GM04504 (cell line): ENCODE data around the gene TBC1D13.
"Not testable (repeated sequence)": the region's sequence is repeated elsewhere in the genome, so short reads cannot be mapped to it uniquely, and the experiment has no call there.

Experiments used
- DNase-seq: peaks from one replicate; pipeline ENCODE4 v3.0.0-alpha.2; 2012; ENCODE audit warnings: low read depth

TBC1D13 gene, protein sequence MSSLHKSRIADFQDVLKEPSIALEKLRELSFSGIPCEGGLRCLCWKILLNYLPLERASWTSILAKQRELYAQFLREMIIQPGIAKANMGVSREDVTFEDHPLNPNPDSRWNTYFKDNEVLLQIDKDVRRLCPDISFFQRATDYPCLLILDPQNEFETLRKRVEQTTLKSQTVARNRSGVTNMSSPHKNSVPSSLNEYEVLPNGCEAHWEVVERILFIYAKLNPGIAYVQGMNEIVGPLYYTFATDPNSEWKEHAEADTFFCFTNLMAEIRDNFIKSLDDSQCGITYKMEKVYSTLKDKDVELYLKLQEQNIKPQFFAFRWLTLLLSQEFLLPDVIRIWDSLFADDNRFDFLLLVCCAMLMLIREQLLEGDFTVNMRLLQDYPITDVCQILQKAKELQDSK

GRCh38 chr9:128786681-128787601 is at the start of gene TBC1D13:
TSS of gene TBC1D13 (plus strand) at chr9:128787253. CDS start at chr9:128787354, 101 bp downstream.
- peak; percentile 56 for DNase-seq

DNA sequence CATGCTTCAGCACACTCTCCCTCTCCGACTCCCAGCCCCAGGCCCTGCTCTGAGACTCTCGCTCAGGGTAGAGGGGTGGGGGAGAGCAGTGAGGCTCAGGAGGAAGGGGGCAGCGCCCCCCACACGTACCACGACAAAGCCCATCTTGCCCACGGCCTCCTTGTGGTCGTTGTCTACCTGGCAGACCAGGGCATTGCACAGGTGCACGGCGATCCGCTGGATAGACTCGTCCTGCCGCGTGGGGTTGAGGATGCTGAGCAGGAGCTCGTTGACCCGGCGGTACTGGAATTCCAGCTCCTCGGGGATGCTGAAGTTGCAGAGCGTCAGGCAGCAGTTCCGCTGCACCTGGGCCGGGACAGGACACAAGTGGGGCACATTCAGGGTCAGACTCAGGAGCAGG is 44.7 kb upstream of the TBC1D13 start:
- DNase-seq: no peak

DNA sequence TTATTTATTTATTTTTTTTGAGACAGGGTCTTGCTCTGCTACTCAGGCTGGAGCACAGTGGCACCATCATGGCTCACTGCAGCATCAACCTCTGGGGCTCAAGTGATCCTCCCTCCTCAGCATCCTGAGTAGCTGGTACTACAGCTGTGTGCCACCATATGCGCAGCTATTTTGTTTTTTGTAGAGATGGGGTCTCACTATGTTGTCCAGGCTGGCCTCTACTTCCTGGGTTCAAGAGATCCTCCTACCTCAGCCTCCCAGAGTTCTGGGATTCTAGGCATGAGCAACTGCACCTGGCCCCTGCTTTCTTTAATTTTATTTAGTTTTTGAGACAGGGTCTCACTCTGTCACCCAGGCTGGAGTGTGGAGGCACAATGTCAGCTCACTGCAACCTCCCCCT is 43.6 kb upstream of the TBC1D13 start:
- DNase-seq: no peak

DNA sequence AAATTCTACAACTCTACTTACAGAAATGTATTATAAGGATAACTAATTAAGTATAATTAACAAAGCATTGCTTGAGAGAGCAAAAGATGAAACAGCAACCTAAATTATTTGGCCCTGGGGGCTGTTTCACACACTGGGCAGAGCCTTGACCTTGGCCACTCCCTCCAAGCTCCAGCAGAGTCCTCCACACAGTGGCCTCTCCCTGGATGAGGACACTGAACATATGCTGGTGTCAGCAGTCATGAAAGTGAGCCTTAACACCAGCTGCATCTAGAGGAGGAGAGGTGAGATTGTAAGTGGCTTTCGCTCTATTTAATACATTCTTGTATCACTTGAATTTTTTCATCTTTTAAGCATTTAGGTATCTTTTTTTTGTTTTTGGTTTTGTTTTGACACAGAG is 39.8 kb upstream of the TBC1D13 start:
- no peak for DNase-seq

DNA sequence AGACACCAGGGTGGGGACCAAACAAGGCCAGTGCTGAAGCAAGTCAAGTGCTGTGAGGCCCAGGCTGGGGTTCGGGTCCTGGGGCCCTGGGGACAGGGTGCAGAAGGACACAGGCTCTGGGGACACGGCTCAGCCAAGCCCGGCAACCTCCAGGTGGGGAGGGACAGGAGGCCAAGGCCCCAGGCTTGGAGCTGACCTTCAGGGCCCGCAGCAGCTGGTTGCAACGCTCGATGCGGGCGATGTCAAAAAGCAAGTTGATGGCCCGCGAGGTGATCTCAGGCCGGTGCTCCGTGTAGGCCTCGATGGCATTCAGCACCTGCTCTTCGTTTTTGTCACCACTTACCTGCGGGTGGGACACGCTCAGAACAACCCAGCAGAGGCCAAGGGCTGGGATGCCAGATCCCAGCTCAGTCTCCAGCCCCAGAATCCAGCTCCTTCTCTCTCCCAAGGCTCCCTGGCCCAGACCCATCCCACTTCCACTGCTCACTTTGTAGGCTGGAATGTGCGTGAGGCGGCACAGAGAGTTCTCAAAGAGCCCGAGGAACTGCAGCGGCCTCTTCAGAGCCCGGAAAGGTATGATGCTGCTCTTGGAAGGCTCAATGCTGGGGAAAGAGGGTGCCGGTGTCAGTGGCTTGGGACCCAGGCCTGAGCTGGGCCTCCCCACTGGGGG is 36.0 kb upstream of the TBC1D13 start:
- no peak for DNase-seq

- no peak for DNase-seq
These were observed 33.4 kb upstream of the TBC1D13 start for GRCh38 chr9:128753627-128754026.

DNA sequence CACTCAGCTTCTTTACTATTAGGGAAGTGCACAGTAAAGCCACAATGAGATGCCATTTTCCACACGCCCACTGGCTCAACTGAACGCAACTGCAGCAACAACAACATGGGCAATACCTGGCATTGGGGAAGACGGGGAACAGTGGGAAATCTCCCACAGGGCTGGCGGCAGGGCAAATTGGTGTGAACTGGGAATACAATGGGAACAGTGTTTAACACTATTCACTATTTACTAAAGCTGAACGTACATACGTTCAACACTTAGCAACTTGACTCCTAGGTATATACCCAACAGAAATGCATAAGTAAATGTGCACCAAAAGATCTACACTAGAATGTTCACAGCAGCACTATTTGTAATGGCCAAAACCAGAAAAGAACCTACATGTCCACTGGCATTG is 29.5 kb upstream of the TBC1D13 start:
- no peak for DNase-seq

- no peak for DNase-seq
These were observed 24.2 kb upstream of the TBC1D13 start for GRCh38 chr9:128762671-128763449.

DNA sequence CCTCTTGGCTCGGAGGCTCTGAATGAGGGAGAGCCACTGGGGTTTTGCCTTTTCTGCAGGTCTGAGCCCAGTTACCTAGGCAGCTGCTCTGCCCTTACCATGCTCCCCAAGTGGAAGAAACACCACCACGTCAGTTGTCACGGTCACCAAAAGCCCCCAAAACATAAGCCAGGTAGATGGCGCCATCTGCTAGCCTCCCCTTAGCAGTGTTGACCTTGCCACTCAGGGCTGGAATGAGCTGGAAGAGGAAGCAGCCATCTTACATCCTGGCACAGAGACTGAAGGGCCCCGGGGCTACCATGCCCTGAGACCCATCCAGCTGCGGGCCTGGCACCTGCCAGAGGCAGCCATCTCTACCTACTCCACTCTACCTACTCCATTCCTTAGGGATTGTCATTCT is 22.7 kb upstream of the TBC1D13 start:
- no peak for DNase-seq

- no peak for DNase-seq
These were observed 21.6 kb upstream of the TBC1D13 start for GRCh38 chr9:128765499-128765898.

DNA sequence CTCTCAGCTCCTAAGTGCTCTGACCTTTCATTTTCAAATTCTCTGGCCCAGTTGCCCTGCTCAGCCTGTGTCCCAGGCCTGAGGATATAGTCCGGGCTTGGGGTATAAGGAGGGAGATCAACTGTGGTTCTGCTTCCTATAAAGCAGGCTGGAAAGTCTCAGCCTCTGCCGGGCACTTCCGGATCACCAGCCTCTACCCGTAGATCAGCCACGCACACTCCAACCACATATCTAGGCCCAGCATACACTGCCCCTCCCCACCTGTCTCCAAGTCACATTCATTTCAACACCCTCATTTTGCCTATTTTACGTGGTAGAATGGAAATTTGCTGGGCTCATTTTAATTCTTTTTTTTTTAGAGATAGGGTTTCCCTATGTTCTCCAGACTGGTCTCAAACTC is 18.4 kb upstream of the TBC1D13 start:
- DNase-seq: no peak

GRCh38 chr9:128770286-128771030 is 16.6 kb upstream of the TBC1D13 start:
- no peak for DNase-seq

DNA sequence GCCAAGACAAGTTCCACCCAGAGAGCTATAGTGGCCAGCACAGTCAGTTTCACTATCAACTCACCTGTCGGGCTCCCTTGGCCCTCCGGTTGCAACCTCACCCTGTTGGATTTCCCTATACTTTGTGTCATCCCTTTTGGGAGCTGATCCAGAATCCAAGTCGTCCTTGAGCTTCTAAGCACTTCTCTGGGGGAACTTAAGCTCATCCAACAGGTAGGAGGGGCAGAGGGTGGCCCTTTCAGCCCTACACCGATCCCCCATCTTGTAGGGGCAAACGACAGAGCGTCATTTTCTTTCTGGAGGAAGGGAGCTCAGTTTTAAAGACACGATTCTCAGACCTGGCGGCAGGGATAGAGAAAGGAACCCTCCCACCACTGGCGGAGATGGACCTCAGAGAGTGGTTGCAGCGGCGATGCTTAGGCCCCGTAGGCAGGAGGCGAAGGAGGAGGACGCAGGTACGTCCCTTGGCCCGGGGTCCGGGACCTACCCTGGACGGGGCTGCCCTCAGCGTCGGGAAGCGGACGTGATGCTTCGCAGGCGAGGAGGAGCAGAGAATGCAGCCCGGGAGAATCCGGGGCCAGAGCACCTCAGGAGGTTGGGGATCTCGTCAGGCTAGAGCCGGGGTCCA is 15.8 kb upstream of the TBC1D13 start:
- DNase-seq: no peak

- DNase-seq: peak; percentile 77
These were observed 15.1 kb upstream of the TBC1D13 start, which contains the start of gene ZER1 for GRCh38 chr9:128771745-128772519. TSS of gene ZER1 (minus strand) at chr9:128771927. CDS start at chr9:128755565, 16,362 bp downstream.

GRCh38 chr9:128773049-128773448 is 14.0 kb upstream of the TBC1D13 start:
- no peak for DNase-seq

DNA sequence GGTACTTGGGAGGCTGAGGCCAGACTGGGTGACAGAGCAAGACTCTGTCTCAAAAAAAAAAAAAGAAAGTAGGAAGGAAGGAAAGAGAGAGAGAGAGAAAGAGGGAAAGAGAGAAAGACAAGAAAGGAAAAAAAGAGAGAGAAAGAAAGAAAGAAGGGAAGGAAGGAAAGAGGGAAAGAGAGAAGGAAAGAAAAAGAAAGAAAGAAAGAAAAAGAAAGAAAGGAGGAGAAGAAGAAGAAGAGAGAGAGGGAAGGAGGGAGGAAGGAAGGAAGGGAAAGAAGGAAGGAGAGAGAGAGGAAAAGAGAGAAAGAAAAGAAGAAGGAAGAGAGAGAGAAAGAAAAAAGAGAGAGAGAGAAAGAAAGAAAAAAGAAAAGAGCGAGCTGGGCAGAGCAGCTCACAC is 12.2 kb upstream of the TBC1D13 start:
- no peak for DNase-seq

DNA sequence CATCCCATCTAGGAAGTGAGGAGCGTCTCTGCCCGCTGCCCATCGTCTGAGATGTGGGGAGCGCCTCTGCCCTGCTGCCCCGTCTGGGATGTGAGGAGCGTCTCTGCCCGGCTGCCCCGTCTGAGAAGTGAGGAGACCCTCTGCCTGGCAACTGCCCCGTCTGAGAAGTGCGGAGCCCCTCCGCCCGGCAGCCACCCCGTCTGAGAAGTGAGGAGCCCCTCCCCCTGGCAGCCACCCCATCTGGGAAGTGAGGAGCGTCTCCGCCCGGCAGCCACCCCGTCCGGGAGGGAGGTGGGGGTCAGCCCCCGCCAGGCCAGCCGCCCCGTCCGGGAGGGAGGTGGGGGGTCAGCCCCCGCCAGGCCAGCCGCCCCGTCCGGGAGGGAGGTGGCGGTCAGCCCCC is 7.0 kb upstream of the TBC1D13 start:
- DNase-seq: not testable (repeated sequence)

DNA sequence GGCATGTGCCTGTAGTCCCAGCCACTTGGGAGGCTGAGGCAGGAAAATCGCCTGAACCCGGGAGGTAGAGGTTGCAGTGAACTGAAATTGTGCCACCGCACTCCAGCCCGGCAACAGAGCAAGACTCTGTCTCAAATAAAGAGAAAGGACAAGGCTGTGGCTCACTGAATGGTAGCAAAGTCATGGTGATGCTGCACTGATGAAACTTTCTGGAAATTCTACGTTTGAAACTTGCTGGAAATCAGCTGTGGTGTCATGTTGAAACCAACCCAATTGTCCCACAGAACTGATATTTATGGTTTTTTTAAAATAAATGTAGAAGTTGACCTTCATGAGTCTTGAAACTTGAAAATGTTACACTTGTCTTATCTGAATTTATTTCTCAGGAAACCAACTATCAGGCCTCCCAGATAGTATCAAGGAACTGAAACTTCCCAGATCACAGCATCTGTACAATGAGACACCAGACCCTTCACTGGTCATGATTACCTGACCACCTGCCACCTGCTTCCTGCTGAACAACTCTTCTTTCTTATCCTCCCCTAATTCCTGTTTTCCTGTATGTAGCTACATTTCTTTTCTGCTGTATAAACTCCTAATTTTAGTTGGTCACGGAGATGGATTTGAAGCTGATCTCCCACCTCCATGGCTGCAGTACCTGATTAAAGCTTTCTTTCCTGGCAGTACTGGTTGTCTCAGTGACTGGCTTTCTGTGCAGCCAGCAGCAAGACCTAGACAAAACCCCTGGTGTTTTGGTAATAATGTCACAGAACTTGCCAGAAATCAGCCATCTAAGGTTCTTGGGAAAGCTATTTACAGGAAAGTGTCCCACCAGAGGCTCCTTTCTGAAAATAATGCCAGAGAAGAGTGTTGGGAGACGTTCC is 5.6 kb upstream of the TBC1D13 start:
- DNase-seq: no peak

- DNase-seq: no peak
These were observed 4.4 kb upstream of the TBC1D13 start for GRCh38 chr9:128782669-128783068.
